KMS-11 (cell line): ENCODE results near the gene ZNF549.
"Not testable (repeated sequence)": the region's sequence is repeated elsewhere in the genome, so short reads cannot be mapped to it uniquely, and the experiment has no call there.

Experiments
- H2AFZ ChIP-seq: fragments of 200-600 bp; sonication (generic); 2 replicates; pipeline ENCODE4 v1.6.1; 2016; ENCODE audit warnings: antibody characterized with exemption, mixed run types, low read depth
- H3K27ac ChIP-seq: fragments of 200-600 bp; sonication (generic); 2 replicates; pipeline ENCODE4 v1.6.1; 2016; ENCODE audit warnings: mild to moderate bottlenecking, mixed run types
- H3K27me3 ChIP-seq: fragments of 200-600 bp; sonication (generic); 2 replicates; pipeline ENCODE4 v1.6.1; 2017; ENCODE audit warnings: mild to moderate bottlenecking, low read depth, mixed run types, moderate library complexity; ENCODE audit not compliant: insufficient read depth
- H3K36me3 ChIP-seq: fragments of 200-600 bp; sonication (generic); 2 replicates; pipeline ENCODE4 v1.6.1; 2017; ENCODE audit warnings: mild to moderate bottlenecking, mixed run types; ENCODE audit not compliant: insufficient read depth
- H3K4me1 ChIP-seq: fragments of 200-600 bp; sonication (generic); 2 replicates; pipeline ENCODE4 v1.6.1; 2016; ENCODE audit warnings: mild to moderate bottlenecking, low read depth, mixed run types; ENCODE audit not compliant: poor library complexity, severe bottlenecking
- H3K4me2 ChIP-seq: fragments of 200-600 bp; sonication (generic); 2 replicates; pipeline ENCODE4 v1.7.0; 2016; ENCODE audit warnings: mild to moderate bottlenecking, mixed run types
- H3K4me3 ChIP-seq: fragments of 200-600 bp; sonication (generic); IDR thresholded peaks from 2 replicates; pipeline ENCODE4 v1.6.1; 2017; ENCODE audit warnings: low read depth, low read length, mixed read lengths; ENCODE audit not compliant: insufficient read depth
- H3K79me2 ChIP-seq: fragments of 200-600 bp; sonication (generic); 2 replicates; pipeline ENCODE4 v1.6.1; 2016; ENCODE audit warnings: low read depth, mixed run types; ENCODE audit not compliant: insufficient read depth
- H3K9ac ChIP-seq: fragments of 200-600 bp; sonication (generic); 2 replicates; pipeline ENCODE4 v1.6.1; 2016; ENCODE audit warnings: mild to moderate bottlenecking, mixed run types
- H4K20me1 ChIP-seq: fragments of 200-600 bp; sonication (generic); 2 replicates; pipeline ENCODE4 v1.6.1; 2016; ENCODE audit warnings: mild to moderate bottlenecking, mixed run types; ENCODE audit not compliant: insufficient read depth
- TF ChIP-seq, protein P1 (sequence below): fragments of 200-600 bp; sonication (generic); conservative IDR thresholded peaks from 2 replicates; pipeline ENCODE4 v1.6.1; 2017; ENCODE audit warnings: low read depth, mild to moderate bottlenecking, antibody characterized with exemption, low read length, moderate library complexity, mixed read lengths

Gene ZNF549

DNA sequence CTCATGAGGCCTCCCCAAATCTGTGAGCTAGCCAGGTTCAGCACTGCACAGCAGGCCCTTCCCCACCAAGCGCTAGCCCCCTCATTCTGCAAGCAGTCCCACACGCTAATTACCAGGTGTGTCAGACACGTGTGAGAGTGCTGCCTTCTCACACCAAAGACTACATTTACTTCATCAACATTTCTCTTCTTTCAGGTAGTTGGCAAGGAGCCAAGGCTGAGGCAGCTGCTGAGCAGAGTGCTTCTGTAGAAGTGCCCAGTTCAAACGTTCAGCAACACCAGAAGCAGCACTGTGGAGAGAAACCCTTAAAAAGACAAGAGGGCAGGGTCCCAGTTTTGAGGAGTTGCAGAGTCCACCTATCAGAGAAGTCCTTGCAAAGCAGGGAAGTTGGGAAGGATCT is 21.0 kb upstream of the ZNF549 start:
- H3K4me2 ChIP-seq: no peak overlapping the region
- no peaks in the 10 kb centered on the region for H3K4me1 ChIP-seq
- H3K36me3 ChIP-seq: no peaks in the 10 kb centered on the region; the same call in 1 of the 2 replicates
- no peak overlapping the region for H2AFZ ChIP-seq
- H3K79me2 ChIP-seq: no peaks in the 10 kb centered on the region
- TF ChIP-seq, protein P1, sequence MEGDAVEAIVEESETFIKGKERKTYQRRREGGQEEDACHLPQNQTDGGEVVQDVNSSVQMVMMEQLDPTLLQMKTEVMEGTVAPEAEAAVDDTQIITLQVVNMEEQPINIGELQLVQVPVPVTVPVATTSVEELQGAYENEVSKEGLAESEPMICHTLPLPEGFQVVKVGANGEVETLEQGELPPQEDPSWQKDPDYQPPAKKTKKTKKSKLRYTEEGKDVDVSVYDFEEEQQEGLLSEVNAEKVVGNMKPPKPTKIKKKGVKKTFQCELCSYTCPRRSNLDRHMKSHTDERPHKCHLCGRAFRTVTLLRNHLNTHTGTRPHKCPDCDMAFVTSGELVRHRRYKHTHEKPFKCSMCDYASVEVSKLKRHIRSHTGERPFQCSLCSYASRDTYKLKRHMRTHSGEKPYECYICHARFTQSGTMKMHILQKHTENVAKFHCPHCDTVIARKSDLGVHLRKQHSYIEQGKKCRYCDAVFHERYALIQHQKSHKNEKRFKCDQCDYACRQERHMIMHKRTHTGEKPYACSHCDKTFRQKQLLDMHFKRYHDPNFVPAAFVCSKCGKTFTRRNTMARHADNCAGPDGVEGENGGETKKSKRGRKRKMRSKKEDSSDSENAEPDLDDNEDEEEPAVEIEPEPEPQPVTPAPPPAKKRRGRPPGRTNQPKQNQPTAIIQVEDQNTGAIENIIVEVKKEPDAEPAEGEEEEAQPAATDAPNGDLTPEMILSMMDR: no peak
- no peaks in the 10 kb centered on the region for H3K27me3 ChIP-seq
- no peaks in the 10 kb centered on the region for H4K20me1 ChIP-seq
- no peak overlapping the region for H3K4me3 ChIP-seq
- no peak overlapping the region for H3K9ac ChIP-seq
- H3K27ac ChIP-seq: no peak overlapping the region

DNA sequence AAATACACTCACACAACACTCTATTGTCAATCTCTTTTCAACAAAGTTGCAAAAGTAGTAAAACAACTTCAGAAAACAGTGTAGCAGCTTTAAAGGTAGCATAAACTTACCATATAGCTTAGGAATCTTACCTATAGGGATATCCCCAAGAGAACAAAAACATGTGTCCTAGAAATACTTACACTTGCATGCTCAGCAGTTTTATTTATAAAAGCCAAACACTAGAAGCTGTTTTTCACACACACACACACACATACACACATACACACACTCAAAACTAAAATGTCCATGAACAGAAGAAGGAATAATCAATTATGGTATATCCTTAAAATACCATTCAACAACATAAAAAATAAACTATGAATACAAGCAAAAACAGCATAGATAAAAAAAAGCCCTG is 15.7 kb upstream of the ZNF549 start:
- TF ChIP-seq, protein P1: no peak
- Histone ChIP-seq H3K4me1 (no peaks in the 10 kb centered on the region), H3K36me3 (no peaks in the 10 kb centered on the region), H3K4me3 (no peak overlapping the region), H3K27me3 (no peaks in the 10 kb centered on the region), H3K79me2 (no peaks in the 10 kb centered on the region), H4K20me1 (no peaks in the 10 kb centered on the region), H3K4me2 (no peak overlapping the region), H3K9ac (no peak overlapping the region), H3K27ac (no peak overlapping the region), H2AFZ (no peak overlapping the region)

DNA sequence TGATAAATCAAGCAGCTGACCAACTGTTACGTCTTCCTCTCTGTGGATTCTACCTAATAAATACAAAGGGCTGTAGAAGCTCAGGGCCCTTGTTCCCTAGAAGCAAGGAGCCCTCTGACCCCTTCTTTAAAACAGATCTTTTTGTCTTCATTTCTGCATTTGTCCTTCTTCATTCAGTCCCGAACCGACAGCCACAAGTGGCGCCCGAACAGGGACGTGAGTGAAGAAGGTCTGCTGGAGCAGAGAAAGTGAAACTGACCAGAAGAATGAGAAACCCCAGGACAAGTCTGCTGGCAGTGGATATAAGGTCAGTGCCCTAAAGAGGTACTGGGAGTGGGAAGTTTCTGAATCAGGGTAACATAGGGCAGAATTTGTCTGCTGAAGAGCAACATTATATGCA is 14.3 kb upstream of the ZNF549 start:
- no peak overlapping the region for H3K27ac ChIP-seq
- no peaks in the 10 kb centered on the region for H3K36me3 ChIP-seq
- H3K4me1 ChIP-seq: no peaks in the 10 kb centered on the region
- H3K27me3 ChIP-seq: no peaks in the 10 kb centered on the region
- H4K20me1 ChIP-seq: no peaks in the 10 kb centered on the region
- H3K4me2 ChIP-seq: no peak overlapping the region
- no peak overlapping the region for H3K9ac ChIP-seq
- H3K4me3 ChIP-seq: no peak overlapping the region
- TF ChIP-seq, protein P1: no peak
- no peaks in the 10 kb centered on the region for H3K79me2 ChIP-seq
- no peak overlapping the region for H2AFZ ChIP-seq

DNA sequence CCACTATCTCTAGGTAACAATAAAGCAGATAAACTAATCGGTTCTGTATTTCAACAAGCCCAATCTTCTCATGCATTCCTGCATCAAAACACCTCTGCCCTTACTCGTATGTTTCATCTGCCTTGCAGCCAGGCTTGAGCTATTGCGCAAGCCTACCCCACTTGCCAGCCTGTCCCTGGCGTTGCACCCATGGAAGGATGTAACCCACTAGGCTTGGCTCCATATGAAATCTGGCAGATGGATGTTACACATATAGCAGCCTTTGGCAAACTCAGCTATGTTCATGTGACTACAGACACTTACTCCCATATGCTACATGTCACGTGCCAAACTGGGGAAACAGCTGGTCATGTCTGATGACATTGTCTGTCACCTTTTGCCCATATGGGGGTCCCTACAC is 11.9 kb upstream of the ZNF549 start:
- Histone ChIP-seq H3K4me2 (no peak overlapping the region), H3K9ac (no peak overlapping the region), H3K4me1 (no peaks in the 10 kb centered on the region), H3K79me2 (no peaks in the 10 kb centered on the region), H3K27ac (no peak overlapping the region), H3K36me3 (no peaks in the 10 kb centered on the region), H3K4me3 (no peak overlapping the region), H4K20me1 (no peaks in the 10 kb centered on the region), H3K27me3 (no peaks in the 10 kb centered on the region), H2AFZ (no peak overlapping the region)
- TF ChIP-seq, protein P1: no peak

DNA sequence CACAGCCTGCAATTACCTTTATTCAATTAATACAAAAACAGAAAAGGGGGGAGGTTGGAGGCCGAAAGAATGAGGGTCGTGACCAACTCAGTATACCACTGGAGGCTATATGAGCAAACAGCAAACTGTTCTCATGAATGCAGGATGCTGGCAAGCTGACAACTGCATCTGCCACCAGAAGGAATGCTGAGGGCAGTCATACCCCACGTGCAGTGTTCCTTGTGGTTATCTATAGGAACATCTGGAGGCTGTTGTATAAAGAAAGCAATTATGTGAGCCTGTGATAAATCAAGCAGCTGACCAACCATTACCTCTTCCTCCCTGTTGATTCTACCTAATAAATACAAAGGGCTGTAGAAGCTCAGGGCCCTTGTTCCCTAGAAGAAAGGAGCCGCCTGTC is 9.1 kb upstream of the ZNF549 start:
- not testable (repeated sequence) for H3K4me3 ChIP-seq, H3K9ac ChIP-seq, H3K27me3 ChIP-seq, H3K36me3 ChIP-seq, H3K4me2 ChIP-seq, H3K4me1 ChIP-seq, H4K20me1 ChIP-seq, H3K27ac ChIP-seq, H3K79me2 ChIP-seq, H2AFZ ChIP-seq
